ENCODE measurements around the gene CYTH1. TPM values are rescaled to one million over a fixed set of nuclear protein-coding genes. Genes with fewer than 3 reads are reported as not detected.
A peak's percentile ranks its signal among the peaks of the same experiment; 100 is the strongest.

Gene CYTH1
- polyA plus RNA-seq, 2 of the 4 experiments (the other 2 are of a cell fraction), result 38.5 to 46.2 TPM

GRCh38 chr17:78789663-78790181 lies 7.6 kb upstream of the CYTH1 start:
- DNase-seq (ENCODE audit: low read depth in 1 of 2, low spot score in 1 of 2) (no peak), ATAC-seq (no peak), FAIRE-seq (no peak)
- Histone ChIP-seq H3K4me1 (peaks cover 13% of the 10 kb centered on the region; the same call in 2 of the 3 replicates), H3K27ac (no peak overlapping the region), H3K9me3 (no peaks in the 10 kb centered on the region), H3K4me3 (no peak overlapping the region), H3K4me2 (no peak overlapping the region)
- TF ChIP-seq ESRRA (IDR thresholded peaks at IDR 0.05; ENCODE audit: borderline replicate concordance, low read length) (no peak), CBX2 (IDR thresholded peaks at IDR 0.05; ENCODE audit: borderline replicate concordance, low read depth) (no peak)
- WGBS (ENCODE audit: missing lambda C conversion rate), result 76% methylated on average over 14 of the region's 14 CpGs
- ChIA-PET POLR2A (interaction anchor here (0.6 kb wide), 1 partner anchor 65 kb away, joined by 3 read pairs; no protein-coding TSS in a partner anchor), CTCF (interaction anchor here (0.9 to 2.5 kb wide), 9 partner anchors 9 to 293 kb away, joined by 3 to 8 read pairs (median 5); no protein-coding TSS in a partner anchor)

GRCh38 chr17:78789149-78789662 lies 7.1 kb upstream of the CYTH1 start:
- H3K9me3 ChIP-seq, result no peaks in the 10 kb centered on the region
- POLR2A ChIA-PET, result interaction anchor here (0.6 kb wide), 1 partner anchor 65 kb away, joined by 3 read pairs; no protein-coding TSS in a partner anchor
- H3K4me1 ChIP-seq, result peaks cover 13% of the 10 kb centered on the region; the same call in 2 of the 3 replicates
- 96% methylated on average over 5 of the region's 5 CpGs for WGBS (ENCODE audit: missing lambda C conversion rate)
- H3K4me2 ChIP-seq, result no peak overlapping the region
- TF ChIP-seq MAZ (IDR thresholded peaks at IDR 0.05; ENCODE audit: borderline replicate concordance, low read depth, low read length), result no peak
- no peak for TF ChIP-seq E2F6 (IDR thresholded peaks at IDR 0.05; ENCODE audit: borderline replicate concordance, low read depth)
- H3K4me3 ChIP-seq, result no peak overlapping the region
- peak in 1 of 2 experiments; percentile 11; a peak in 1 of 6 replicates for ATAC-seq
- no peak for DNase-seq (ENCODE audit: low read depth in 1 of 2, low spot score in 1 of 2)
- CTCF ChIA-PET, result interaction anchor here (0.9 to 2.5 kb wide), 8 partner anchors 10 to 182 kb away, joined by 3 to 8 read pairs (median 5); no protein-coding TSS in a partner anchor
- H3K27ac ChIP-seq, result no peak overlapping the region
- FAIRE-seq, result no peak

GRCh38 chr17:78788451-78788850 lies 6.4 kb upstream of the CYTH1 start:
- TF ChIP-seq ZNF302 (CRISPR knock-in tag; IDR thresholded peaks at IDR 0.05) (no peak), SREBF2 (IDR thresholded peaks at IDR 0.05) (no peak)

GRCh38 chr17:78787444-78787843 lies 5.4 kb upstream of the CYTH1 start:
- ATAC-seq, result peak; percentile 40 to 70; a peak in 5 of 6 replicates
- DNase-seq (ENCODE audit: low read depth in 1 of 2, low spot score in 1 of 2), result peak; percentile 73 to 78
- POLR2A ChIA-PET, result no interaction called here

More at GRCh38 chr17:78788451-78788850, 6.4 kb upstream of the CYTH1 start:
- 94% methylated on average over 7 of the region's 7 CpGs for WGBS (ENCODE audit: missing lambda C conversion rate)
- Histone ChIP-seq H3K9me3 (no peaks in the 10 kb centered on the region), H3K27ac (no peak overlapping the region), H3K4me2 (no peak overlapping the region), H3K4me1 (peaks cover 13% of the 10 kb centered on the region; the same call in 2 of the 3 replicates), H3K4me3 (no peak overlapping the region)
- FAIRE-seq, result no peak
- CTCF ChIA-PET, result interaction anchor here (1.0 to 5.3 kb wide), 8 partner anchors 10 to 183 kb away, joined by 3 to 49 read pairs (median 8); no protein-coding TSS in a partner anchor
- POLR2A ChIA-PET, result no interaction called here
- no peak for ATAC-seq
- DNase-seq (ENCODE audit: low read depth in 1 of 2, low spot score in 1 of 2), result no peak

More at GRCh38 chr17:78787444-78787843, 5.4 kb upstream of the CYTH1 start:
- Histone ChIP-seq H3K4me3 (no peak overlapping the region), H3K4me2 (no peak overlapping the region), H3K9me3 (no peaks in the 10 kb centered on the region), H3K27ac (0 out of 6 replicates have a peak overlapping the region, but pooled peaks of 1 of the 2 experiments have one; percentile 28), H3K4me1 (peaks cover 13% of the 10 kb centered on the region; the same call in 2 of the 3 replicates)
- WGBS (ENCODE audit: missing lambda C conversion rate), result 36% methylated on average over 7 of the region's 7 CpGs
- TF ChIP-seq POLR2AphosphoS2 (conservative IDR thresholded peaks at IDR 0.05; ENCODE audit: low read length) (no peak), RAD21 (conservative IDR thresholded peaks at IDR 0.05 in 1 of 2, IDR thresholded peaks at IDR 0.05 in 1 of 2) (peak in 1 of 2 experiments; percentile 21; a peak in 1 of 5 replicates), CTCF (IDR thresholded peaks at IDR 0.05) (peak; percentile 72)
- CTCF ChIA-PET, result interaction anchor here (0.6 to 5.3 kb wide), 14 partner anchors 12 to 453 kb away, joined by 3 to 49 read pairs (median 4); no protein-coding TSS in a partner anchor
- FAIRE-seq, result no peak
